ENCODE results near the gene ITGB1. TPM values are rescaled to one million over a fixed set of nuclear protein-coding genes. Genes with fewer than 3 reads are reported as not detected.
A peak's percentile ranks its signal among the peaks of the same experiment; 100 is the strongest.

ITGB1 gene
- total RNA-seq, 1 donor from 2014 or later: 220 TPM

- H3K27me3 Mint-ChIP-seq (ENCODE audit: low read depth): no peaks in the 10 kb centered on the region
- H3K4me1 Mint-ChIP-seq: peaks cover 37% of the 10 kb centered on the region
- no peak overlapping the region for H3K4me3 Mint-ChIP-seq
- no peak for DNase-seq (ENCODE audit: low read depth, low spot score)
- peaks cover 3% of the 10 kb centered on the region for H3K36me3 Mint-ChIP-seq (ENCODE audit: low read depth)
- peaks cover 8% of the 10 kb centered on the region for H3K9me3 Mint-ChIP-seq
- TF ChIP-seq CTCF (conservative IDR thresholded peaks at IDR 0.05): no peak
- H3K27ac Mint-ChIP-seq (ENCODE audit: unreplicated experiment): no peak overlapping the region
These were observed 29.1 kb upstream of the ITGB1 start for GRCh38 chr10:32987172-32987571.

GRCh38 chr10:32985775-32986350 lies 27.8 kb upstream of the ITGB1 start:
- Mint-ChIP-seq H3K27ac (ENCODE audit: unreplicated experiment) (no peak overlapping the region), H3K4me3 (no peak overlapping the region), H3K4me1 (peaks cover 50% of the 10 kb centered on the region), H3K36me3 (ENCODE audit: low read depth) (peaks cover 3% of the 10 kb centered on the region), H3K9me3 (peaks cover 6% of the 10 kb centered on the region), H3K27me3 (ENCODE audit: low read depth) (no peaks in the 10 kb centered on the region)
- TF ChIP-seq CTCF (conservative IDR thresholded peaks at IDR 0.05): no peak
- no peak for DNase-seq (ENCODE audit: low read depth, low spot score)

GRCh38 chr10:32985341-32985764 lies 27.3 kb upstream of the ITGB1 start:
- H3K4me1 Mint-ChIP-seq: peaks cover 55% of the 10 kb centered on the region
- H3K27me3 Mint-ChIP-seq (ENCODE audit: low read depth): no peaks in the 10 kb centered on the region
- H3K4me3 Mint-ChIP-seq: no peak overlapping the region
- no peak overlapping the region for H3K27ac Mint-ChIP-seq (ENCODE audit: unreplicated experiment)
- H3K36me3 Mint-ChIP-seq (ENCODE audit: low read depth): peaks cover 3% of the 10 kb centered on the region
- H3K9me3 Mint-ChIP-seq: peaks cover 3% of the 10 kb centered on the region
- DNase-seq (ENCODE audit: low read depth, low spot score): no peak
- no peak for TF ChIP-seq CTCF (conservative IDR thresholded peaks at IDR 0.05)

- H3K27me3 Mint-ChIP-seq (ENCODE audit: low read depth): no peaks in the 10 kb centered on the region
These were observed 26.1 kb upstream of the ITGB1 start for GRCh38 chr10:32984003-32984600.

More at GRCh38 chr10:32984003-32984600, 26.1 kb upstream of the ITGB1 start:
- TF ChIP-seq CTCF (conservative IDR thresholded peaks at IDR 0.05): no peak
- no peak for DNase-seq (ENCODE audit: low read depth, low spot score)
- no peak overlapping the region for H3K27ac Mint-ChIP-seq (ENCODE audit: unreplicated experiment)
- H3K4me3 Mint-ChIP-seq: peak overlapping the region; percentile 41
- no peaks in the 10 kb centered on the region for H3K36me3 Mint-ChIP-seq (ENCODE audit: low read depth)
- H3K4me1 Mint-ChIP-seq: peaks cover 58% of the 10 kb centered on the region
- H3K9me3 Mint-ChIP-seq: no peaks in the 10 kb centered on the region

All from neural crest cell (in vitro differentiated cells).